Measurements from ENCODE around the gene SYNGR1. TPM values are rescaled to one million over a fixed set of nuclear protein-coding genes. Genes with fewer than 3 reads are reported as not detected.
A peak's percentile ranks its signal among the peaks of the same experiment; 100 is the strongest.
"Not testable (repeated sequence)": the region's sequence is repeated elsewhere in the genome, so short reads cannot be mapped to it uniquely, and the experiment has no call there.

The SYNGR1 gene
- total RNA-seq, 4 donors from 2014 or later, result 13.3 to 35.5 (median 21.5) TPM

GRCh38 chr22:39356464-39356863 lies 6.7 kb downstream of the SYNGR1 start:
- no peak for DNase-seq
- Histone ChIP-seq H3K27me3 (no peaks in the 10 kb centered on the region), H3K9me3 (no peaks in the 10 kb centered on the region), H3K27ac (peak overlapping the region; percentile 11 to 83 (median 80)), H3K4me3 (no peak overlapping the region), H3K36me3 (peaks cover 0 to 9% (median 5%) of the 10 kb centered on the region in 3 donors), H3K4me1 (peaks cover 21 to 92% (median 23%) of the 10 kb centered on the region in 3 donors)
- intact Hi-C loops (cut with DNase I), result no loop called here
- 12 to 38% methylated on average over 3 to 5 of the region's 5 CpGs for WGBS, 2 donors
- TF ChIP-seq POLR2A (IDR thresholded peaks at IDR 0.05) (no peak), CTCF (IDR thresholded peaks at IDR 0.05) (no peak)

GRCh38 chr22:39357110-39358108 lies 7.6 kb downstream of the SYNGR1 start:
- H3K4me1 ChIP-seq, result peaks cover 21 to 92% (median 22%) of the 10 kb centered on the region in 3 donors
- DNase-seq; H3K36me3 ChIP-seq; H3K4me3 ChIP-seq; H3K9me3 ChIP-seq; intact Hi-C loops (cut with DNase I); H3K27me3 ChIP-seq: not testable (repeated sequence)
- 70 to 80% methylated on average over 2 to 6 of the region's 53 CpGs for WGBS, 2 donors
- peak overlapping the region; percentile 11 to 83 (median 80) for H3K27ac ChIP-seq

- H3K27me3 ChIP-seq; H3K36me3 ChIP-seq; intact Hi-C loops (cut with DNase I); DNase-seq; H3K4me3 ChIP-seq; H3K9me3 ChIP-seq; H3K27ac ChIP-seq: not testable (repeated sequence)
- 74% methylated on average over 15 of the region's 17 CpGs; no CpG with 5 or more reads in 1 of the 2 donors for WGBS, 2 donors
- peaks cover 29 to 92% (median 30%) of the 10 kb centered on the region in 3 donors for H3K4me1 ChIP-seq
These were observed 8.4 kb downstream of the SYNGR1 start for GRCh38 chr22:39358197-39358596.

GRCh38 chr22:39359659-39360195 lies 9.9 kb downstream of the SYNGR1 start:
- intact Hi-C loops (cut with DNase I), result no loop called here
- WGBS, 2 donors, result 73 to 85% methylated on average over 9 of the region's 9 CpGs
- TF ChIP-seq POLR2A (IDR thresholded peaks at IDR 0.05) (no peak), CTCF (IDR thresholded peaks at IDR 0.05) (no peak)
- Histone ChIP-seq H3K36me3 (peaks cover 0 to 9% (median 5%) of the 10 kb centered on the region in 3 donors), H3K4me3 (no peak overlapping the region), H3K9me3 (no peaks in the 10 kb centered on the region), H3K4me1 (peaks cover 43 to 92% (median 43%) of the 10 kb centered on the region in 3 donors), H3K27me3 (no peaks in the 10 kb centered on the region), H3K27ac (peak overlapping the region in 3 of 4 donors; percentile 85 to 91 (median 91))
- no peak for DNase-seq

- TF ChIP-seq POLR2A (IDR thresholded peaks at IDR 0.05) (no peak), CTCF (IDR thresholded peaks at IDR 0.05) (no peak)
These were observed 10.5 kb downstream of the SYNGR1 start for GRCh38 chr22:39360242-39360641.

More at GRCh38 chr22:39360242-39360641, 10.5 kb downstream of the SYNGR1 start:
- Histone ChIP-seq H3K9me3 (no peaks in the 10 kb centered on the region), H3K27ac (peak overlapping the region; percentile 80 to 91 (median 88)), H3K36me3 (peaks cover 0 to 9% (median 5%) of the 10 kb centered on the region in 3 donors), H3K27me3 (no peaks in the 10 kb centered on the region), H3K4me3 (no peak overlapping the region), H3K4me1 (peaks cover 43 to 92% (median 43%) of the 10 kb centered on the region in 3 donors)
- 76 to 87% methylated on average over 9 to 11 of the region's 18 CpGs for WGBS, 2 donors
- no peak for DNase-seq
- intact Hi-C loops (cut with DNase I), result no loop called here

All from esophagus squamous epithelium (tissue), 5 donors.